EL (cell line): ENCODE measurements around the gene PIP5K1A.
"Not testable (repeated sequence)": the region's sequence is repeated elsewhere in the genome, so short reads cannot be mapped to it uniquely, and the experiment has no call there.

Experiments
- DNase-seq: peaks from one replicate; pipeline ENCODE4 v3.0.0-alpha.2; 2016

Gene PIP5K1A

DNA sequence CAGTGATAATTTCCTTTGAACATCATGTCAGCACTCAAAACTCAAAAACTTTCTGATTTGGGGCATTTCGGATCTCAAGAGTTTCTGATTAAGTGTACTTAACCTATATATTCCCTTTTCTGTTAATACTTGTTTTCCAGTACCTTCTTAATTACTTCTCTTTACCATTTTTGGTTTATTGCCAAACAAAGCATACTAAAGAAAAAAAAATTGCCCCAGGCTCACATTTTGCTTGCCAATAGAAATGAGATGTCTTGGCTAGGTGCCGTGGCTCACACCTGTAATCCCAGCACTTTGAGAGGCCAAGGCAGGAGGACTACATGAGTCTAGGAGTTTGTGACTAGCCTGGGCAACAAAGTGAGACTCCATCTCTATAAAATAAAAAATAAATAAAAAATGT, 61.0 kb downstream of the PIP5K1A start:
- DNase-seq = no peak

DNA sequence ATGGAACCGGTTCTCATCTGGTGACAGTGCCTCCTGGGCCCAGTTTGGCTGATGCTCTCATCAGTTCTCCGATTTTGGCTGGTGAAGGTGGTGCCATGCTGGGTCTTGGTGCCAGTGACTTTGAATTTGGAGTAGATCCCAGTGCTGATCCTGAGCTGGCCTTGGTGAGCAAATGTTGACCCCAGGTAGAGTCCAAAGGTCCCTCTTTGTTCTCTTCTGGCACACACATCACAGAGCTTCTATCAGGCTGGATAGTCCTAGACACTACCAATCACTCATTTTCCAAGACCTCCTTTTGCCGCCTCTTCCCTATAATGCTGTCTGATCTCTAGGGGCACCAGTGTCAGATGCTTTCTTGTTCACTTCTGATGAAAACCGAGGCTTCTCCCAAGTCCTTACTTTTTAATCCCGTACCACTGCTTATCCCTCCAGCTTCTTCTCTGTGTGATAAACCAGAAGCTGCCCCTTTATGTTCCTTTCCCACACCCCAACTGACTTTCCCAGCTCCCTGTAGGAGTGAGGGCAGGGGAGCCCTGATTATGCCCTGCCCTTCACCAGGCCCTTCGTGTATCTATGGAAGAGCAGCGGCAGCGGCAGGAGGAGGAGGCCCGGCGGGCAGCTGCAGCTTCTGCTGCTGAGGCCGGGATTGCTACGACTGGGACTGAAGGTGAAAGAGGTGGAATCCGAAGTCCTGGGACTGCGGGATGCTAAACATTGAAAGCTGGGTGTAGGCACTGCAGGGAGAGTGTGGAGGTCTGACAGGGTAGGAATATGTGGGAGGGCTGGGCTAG, 67.3 kb downstream of the PIP5K1A start:
- no peak for DNase-seq

DNA sequence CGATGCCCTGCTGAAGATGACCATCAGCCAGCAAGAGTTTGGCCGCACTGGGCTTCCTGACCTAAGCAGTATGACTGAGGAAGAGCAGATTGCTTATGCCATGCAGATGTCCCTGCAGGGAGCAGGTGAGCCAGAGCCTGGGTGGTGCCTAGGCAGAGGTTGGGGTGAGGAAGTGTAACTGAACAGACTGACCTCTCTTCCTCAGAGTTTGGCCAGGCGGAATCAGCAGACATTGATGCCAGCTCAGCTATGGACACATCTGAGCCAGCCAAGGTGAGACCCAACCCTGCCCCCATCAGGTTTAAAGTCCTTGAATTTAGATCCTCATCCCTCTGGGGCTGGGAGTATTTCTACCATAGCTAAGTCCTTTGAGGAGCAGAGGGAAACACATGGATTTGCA, 68.0 kb downstream of the PIP5K1A start:
- DNase-seq = no peak

GRCh38 chr1:151266821-151267220, 68.5 kb downstream of the PIP5K1A start:
- DNase-seq = no peak

- DNase-seq = no peak
Measured at GRCh38 chr1:151267760-151268159, 69.4 kb downstream of the PIP5K1A start.

GRCh38 chr1:151273924-151274466, 75.6 kb downstream of the PIP5K1A start:
- DNase-seq = no peak

DNA sequence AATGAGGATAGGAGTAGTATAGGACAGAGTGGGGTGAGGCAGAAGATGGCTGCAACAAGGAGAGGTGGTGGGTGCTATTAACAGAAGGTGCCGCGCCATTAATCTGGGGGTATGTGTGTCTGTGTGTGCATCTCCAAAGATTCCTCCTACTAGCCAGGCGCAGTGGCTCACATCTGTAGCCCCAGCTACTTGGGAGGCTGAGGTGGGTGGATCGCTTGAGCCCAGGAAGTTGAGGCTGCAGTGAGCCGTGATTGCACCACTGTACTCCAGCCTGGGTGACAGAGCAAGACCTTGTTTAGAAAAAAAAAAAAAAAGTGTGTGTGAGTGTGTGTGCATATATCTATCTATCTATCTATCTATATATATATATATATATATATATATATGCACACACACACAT, 77.0 kb downstream of the PIP5K1A start:
- DNase-seq = not testable (repeated sequence)

GRCh38 chr1:151277249-151277648, 78.9 kb downstream of the PIP5K1A start:
- DNase-seq = no peak

- DNase-seq = peak; percentile 99
Measured at GRCh38 chr1:151281225-151281968, 83.0 kb downstream of the PIP5K1A start.

DNA sequence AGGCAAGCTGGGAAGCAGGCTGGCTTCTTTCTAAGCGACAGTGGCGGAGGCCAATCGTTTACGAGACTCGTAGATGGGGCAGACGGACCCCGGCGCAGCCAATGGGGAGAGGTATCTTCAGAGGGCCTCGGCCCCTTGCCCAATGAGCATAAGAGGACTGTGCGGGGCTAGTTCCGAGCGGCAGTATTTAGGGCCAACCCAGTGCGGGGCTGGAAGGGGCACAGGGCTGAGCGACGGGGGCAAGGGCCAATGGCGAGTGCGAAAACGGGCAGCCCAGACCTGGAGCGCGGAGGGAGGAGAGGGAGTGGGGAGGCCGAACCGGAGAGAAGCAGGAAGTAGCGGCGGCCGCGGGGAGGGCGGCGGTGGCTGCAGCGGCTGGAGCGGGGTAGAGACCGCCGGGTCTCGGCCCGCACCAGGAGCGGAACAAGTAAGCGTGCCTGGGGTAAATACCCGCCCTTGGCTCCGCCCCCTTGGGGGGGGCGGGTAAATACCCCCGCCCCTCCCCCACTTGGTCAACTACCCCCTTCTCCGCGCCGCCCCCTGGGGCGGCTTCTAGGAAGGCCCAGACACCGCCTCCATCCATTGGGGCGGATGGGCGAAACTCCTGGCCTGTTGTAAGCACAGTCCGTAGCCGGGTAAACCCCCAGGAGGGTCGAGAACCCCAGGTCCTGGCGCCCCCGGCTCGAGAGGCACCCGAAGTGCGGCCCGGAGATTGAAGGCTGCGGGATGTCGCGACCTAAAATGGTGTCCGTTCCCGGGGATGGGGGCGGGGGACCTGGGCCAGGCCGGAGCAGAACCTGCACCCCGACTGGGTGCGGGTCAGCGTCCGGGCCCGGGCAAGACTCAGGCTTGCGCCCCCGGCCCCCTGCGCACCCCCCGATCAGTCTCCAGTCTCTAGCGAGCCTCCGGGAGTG, 83.9 kb downstream of the PIP5K1A start, which contains the start of gene ZNF687:
Gene ZNF687 (plus strand): TSS at position 331 of the 914 bp plus-strand sequence. CDS start 3,993 bp downstream, outside the sequence.
- DNase-seq = peak; percentile 100

GRCh38 chr1:151282883-151283725, 84.8 kb downstream of the PIP5K1A start:
- DNase-seq = peak; percentile 39

- no peak for DNase-seq
Measured at GRCh38 chr1:151284013-151284577, 85.7 kb downstream of the PIP5K1A start.

- DNase-seq = no peak
Measured at GRCh38 chr1:151286619-151287340, 88.4 kb downstream of the PIP5K1A start.

DNA sequence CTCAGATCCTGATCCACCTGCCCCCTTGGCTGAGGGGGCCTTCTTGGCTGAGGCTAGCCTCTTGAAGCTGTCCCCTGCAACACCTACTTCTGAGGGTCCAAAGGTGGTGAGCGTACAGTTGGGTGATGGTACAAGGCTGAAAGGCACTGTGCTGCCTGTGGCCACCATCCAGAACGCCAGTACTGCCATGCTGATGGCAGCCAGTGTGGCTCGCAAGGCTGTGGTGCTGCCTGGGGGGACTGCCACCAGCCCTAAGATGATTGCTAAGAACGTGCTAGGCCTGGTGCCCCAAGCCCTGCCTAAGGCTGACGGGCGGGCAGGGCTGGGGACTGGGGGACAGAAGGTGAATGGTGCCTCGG, 89.0 kb downstream of the PIP5K1A start:
- DNase-seq = no peak

DNA sequence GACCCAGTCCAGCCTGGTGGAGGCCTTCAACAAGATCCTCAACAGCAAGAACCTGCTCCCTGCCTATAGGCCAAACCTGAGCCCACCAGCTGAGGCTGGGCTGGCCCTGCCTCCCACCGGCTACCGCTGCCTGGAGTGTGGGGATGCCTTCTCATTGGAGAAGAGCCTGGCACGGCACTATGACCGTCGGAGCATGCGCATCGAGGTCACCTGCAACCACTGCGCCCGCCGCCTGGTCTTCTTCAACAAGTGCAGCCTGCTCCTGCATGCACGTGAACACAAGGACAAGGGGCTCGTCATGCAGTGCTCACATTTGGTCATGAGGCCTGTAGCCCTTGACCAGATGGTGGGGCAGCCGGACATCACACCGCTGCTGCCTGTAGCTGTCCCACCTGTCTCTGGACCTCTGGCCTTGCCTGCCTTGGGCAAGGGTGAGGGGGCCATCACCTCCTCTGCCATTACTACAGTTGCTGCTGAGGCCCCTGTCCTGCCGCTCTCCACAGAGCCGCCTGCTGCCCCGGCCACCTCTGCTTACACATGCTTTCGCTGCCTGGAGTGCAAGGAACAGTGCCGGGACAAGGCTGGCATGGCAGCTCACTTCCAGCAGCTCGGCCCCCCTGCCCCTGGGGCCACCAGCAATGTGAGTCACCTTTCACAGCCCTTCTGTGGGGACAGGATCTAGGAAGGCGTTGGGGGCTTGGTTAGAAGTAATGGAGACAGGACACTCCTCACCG, 89.6 kb downstream of the PIP5K1A start:
- no peak for DNase-seq

DNA sequence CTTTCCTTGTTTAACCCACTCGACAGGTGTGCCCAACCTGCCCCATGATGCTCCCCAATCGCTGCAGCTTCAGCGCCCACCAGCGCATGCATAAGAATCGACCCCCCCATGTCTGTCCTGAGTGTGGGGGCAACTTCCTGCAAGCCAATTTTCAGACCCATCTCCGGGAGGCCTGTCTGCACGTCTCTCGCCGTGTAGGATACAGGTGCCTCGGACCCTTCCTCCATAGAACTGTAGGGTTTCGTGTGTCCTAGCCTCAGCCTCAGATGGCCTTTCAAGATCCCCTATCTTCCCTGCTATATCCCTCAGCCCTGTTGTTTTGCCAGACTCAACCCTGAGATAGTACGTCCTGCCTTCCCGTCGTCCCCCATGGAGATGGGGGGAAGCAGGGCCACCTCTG, 90.2 kb downstream of the PIP5K1A start:
- DNase-seq = no peak

DNA sequence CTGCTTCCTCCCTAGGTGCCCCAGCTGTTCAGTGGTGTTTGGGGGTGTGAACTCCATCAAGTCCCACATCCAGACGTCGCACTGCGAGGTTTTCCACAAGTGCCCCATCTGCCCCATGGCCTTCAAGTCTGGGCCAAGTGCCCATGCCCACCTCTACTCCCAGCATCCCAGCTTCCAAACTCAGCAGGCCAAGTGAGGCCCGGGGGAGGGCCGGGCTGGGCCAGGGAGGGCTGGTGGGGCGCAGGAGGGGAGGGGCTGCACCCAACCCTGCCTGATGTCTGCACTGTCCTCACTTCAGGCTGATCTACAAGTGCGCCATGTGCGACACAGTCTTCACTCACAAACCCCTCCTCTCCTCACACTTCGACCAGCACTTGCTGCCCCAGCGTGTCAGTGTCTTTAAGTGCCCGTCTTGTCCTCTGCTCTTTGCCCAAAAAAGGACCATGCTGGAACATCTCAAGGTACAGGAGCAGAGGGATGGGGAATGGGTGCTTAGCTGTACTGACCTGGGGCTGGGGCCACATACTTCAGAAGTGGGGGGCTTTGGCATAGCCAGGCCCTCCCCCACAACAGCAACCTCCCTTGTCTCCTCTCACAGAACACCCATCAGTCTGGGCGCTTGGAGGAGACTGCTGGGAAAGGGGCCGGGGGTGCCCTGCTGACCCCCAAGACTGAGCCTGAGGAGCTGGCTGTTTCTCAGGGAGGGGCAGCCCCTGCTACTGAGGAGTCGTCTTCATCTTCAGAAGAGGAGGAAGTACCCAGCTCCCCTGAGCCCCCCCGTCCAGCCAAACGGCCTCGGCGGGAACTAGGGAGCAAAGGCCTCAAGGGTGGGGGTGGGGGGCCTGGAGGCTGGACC, 91.0 kb downstream of the PIP5K1A start:
- DNase-seq = no peak

GRCh38 chr1:151289991-151290708, 91.8 kb downstream of the PIP5K1A start:
- DNase-seq = no peak
